Measurements from ENCODE around the gene CARS2.
"Not testable (repeated sequence)": the region's sequence is repeated elsewhere in the genome, so short reads cannot be mapped to it uniquely, and the experiment has no call there.

Gene CARS2

GRCh38 chr13:110676595-110677587 is 29.0 kb downstream of the CARS2 start:
- FAIRE-seq (peak; percentile 86), DNase-seq (ENCODE audit: insufficient read length) (peak; percentile 54)
- TF ChIP-seq POLR2AphosphoS5 (IDR thresholded peaks at IDR 0.05; ENCODE audit: low read depth, low read length), result no peak
- no peak for TF ChIP-seq TAF1 (IDR thresholded peaks at IDR 0.05; ENCODE audit: borderline replicate concordance, low read depth, low read length)
- TF ChIP-seq POLR2A (IDR thresholded peaks at IDR 0.05; ENCODE audit: low read depth, low read length), result no peak

- not testable (repeated sequence) for DNase-seq (ENCODE audit: insufficient read length); FAIRE-seq
These were observed 36.1 kb downstream of the CARS2 start for GRCh38 chr13:110669814-110670213.

- TF ChIP-seq POLR2A (IDR thresholded peaks at IDR 0.05; ENCODE audit: low read depth, low read length) (no peak), TAF1 (IDR thresholded peaks at IDR 0.05; ENCODE audit: borderline replicate concordance, low read depth, low read length) (no peak), POLR2AphosphoS5 (IDR thresholded peaks at IDR 0.05; ENCODE audit: low read depth, low read length) (no peak)
- FAIRE-seq (no peak), DNase-seq (ENCODE audit: insufficient read length) (no peak)
These were observed 36.9 kb downstream of the CARS2 start for GRCh38 chr13:110669036-110669435.

GRCh38 chr13:110666255-110666533 is 39.7 kb downstream of the CARS2 start:
- FAIRE-seq, result no peak
- TF ChIP-seq POLR2AphosphoS5 (IDR thresholded peaks at IDR 0.05; ENCODE audit: low read depth, low read length) (no peak), POLR2A (IDR thresholded peaks at IDR 0.05; ENCODE audit: low read depth, low read length) (no peak), TAF1 (IDR thresholded peaks at IDR 0.05; ENCODE audit: borderline replicate concordance, low read depth, low read length) (no peak)
- no peak for DNase-seq (ENCODE audit: insufficient read length)

GRCh38 chr13:110665491-110666254 is 40.2 kb downstream of the CARS2 start:
- no peak for DNase-seq (ENCODE audit: insufficient read length)
- TF ChIP-seq POLR2A (IDR thresholded peaks at IDR 0.05; ENCODE audit: low read depth, low read length) (no peak), POLR2AphosphoS5 (IDR thresholded peaks at IDR 0.05; ENCODE audit: low read depth, low read length) (no peak), TAF1 (IDR thresholded peaks at IDR 0.05; ENCODE audit: borderline replicate concordance, low read depth, low read length) (no peak)
- FAIRE-seq, result no peak

GRCh38 chr13:110664673-110665072 is 41.2 kb downstream of the CARS2 start:
- DNase-seq (ENCODE audit: insufficient read length) (no peak), FAIRE-seq (no peak)
- TF ChIP-seq TAF1 (IDR thresholded peaks at IDR 0.05; ENCODE audit: borderline replicate concordance, low read depth, low read length) (no peak), POLR2A (IDR thresholded peaks at IDR 0.05; ENCODE audit: low read depth, low read length) (no peak), POLR2AphosphoS5 (IDR thresholded peaks at IDR 0.05; ENCODE audit: low read depth, low read length) (no peak)

- FAIRE-seq, result no peak
- no peak for DNase-seq (ENCODE audit: insufficient read length)
- no peak for TF ChIP-seq POLR2A (IDR thresholded peaks at IDR 0.05; ENCODE audit: low read depth, low read length)
- no peak for TF ChIP-seq TAF1 (IDR thresholded peaks at IDR 0.05; ENCODE audit: borderline replicate concordance, low read depth, low read length)
- TF ChIP-seq POLR2AphosphoS5 (IDR thresholded peaks at IDR 0.05; ENCODE audit: low read depth, low read length), result no peak
These were observed 41.9 kb downstream of the CARS2 start for GRCh38 chr13:110664041-110664440.

- TF ChIP-seq POLR2A (IDR thresholded peaks at IDR 0.05; ENCODE audit: low read depth, low read length), result no peak
- no peak for TF ChIP-seq POLR2AphosphoS5 (IDR thresholded peaks at IDR 0.05; ENCODE audit: low read depth, low read length)
- TF ChIP-seq TAF1 (IDR thresholded peaks at IDR 0.05; ENCODE audit: borderline replicate concordance, low read depth, low read length), result no peak
- FAIRE-seq, result no peak
These were observed 42.4 kb downstream of the CARS2 start for GRCh38 chr13:110663491-110663890.

GRCh38 chr13:110662777-110663443 is 43.0 kb downstream of the CARS2 start:
- FAIRE-seq (no peak), DNase-seq (ENCODE audit: insufficient read length) (no peak)
- no peak for TF ChIP-seq POLR2AphosphoS5 (IDR thresholded peaks at IDR 0.05; ENCODE audit: low read depth, low read length)
- no peak for TF ChIP-seq TAF1 (IDR thresholded peaks at IDR 0.05; ENCODE audit: borderline replicate concordance, low read depth, low read length)
- no peak for TF ChIP-seq POLR2A (IDR thresholded peaks at IDR 0.05; ENCODE audit: low read depth, low read length)

More at GRCh38 chr13:110663491-110663890, 42.4 kb downstream of the CARS2 start:
- DNase-seq (ENCODE audit: insufficient read length), result no peak

- TF ChIP-seq TAF1 (IDR thresholded peaks at IDR 0.05; ENCODE audit: borderline replicate concordance, low read depth, low read length) (no peak), POLR2AphosphoS5 (IDR thresholded peaks at IDR 0.05; ENCODE audit: low read depth, low read length) (no peak), POLR2A (IDR thresholded peaks at IDR 0.05; ENCODE audit: low read depth, low read length) (no peak)
- no peak for FAIRE-seq
These were observed 43.8 kb downstream of the CARS2 start for GRCh38 chr13:110662091-110662490.

GRCh38 chr13:110661256-110661655 is 44.7 kb downstream of the CARS2 start:
- no peak for DNase-seq (ENCODE audit: insufficient read length)
- no peak for FAIRE-seq
- no peak for TF ChIP-seq POLR2AphosphoS5 (IDR thresholded peaks at IDR 0.05; ENCODE audit: low read depth, low read length)
- TF ChIP-seq TAF1 (IDR thresholded peaks at IDR 0.05; ENCODE audit: borderline replicate concordance, low read depth, low read length), result no peak
- TF ChIP-seq POLR2A (IDR thresholded peaks at IDR 0.05; ENCODE audit: low read depth, low read length), result no peak

More at GRCh38 chr13:110662091-110662490, 43.8 kb downstream of the CARS2 start:
- no peak for DNase-seq (ENCODE audit: insufficient read length)

- peak; percentile 94 for FAIRE-seq
- DNase-seq (ENCODE audit: insufficient read length), result not testable (repeated sequence)
These were observed 47.6 kb downstream of the CARS2 start for GRCh38 chr13:110658218-110658911.
